ENCODE measurements around the gene CALD1. TPM values are rescaled to one million over a fixed set of nuclear protein-coding genes. Genes with fewer than 3 reads are reported as not detected.

Gene CALD1
- total RNA-seq, 1 donor from 2014 or later = 352 TPM

GRCh38 chr7:134820295-134820694, 40.9 kb downstream of the CALD1 start:
- Histone ChIP-seq H3K9me3 (no peaks in the 10 kb centered on the region), H3K27me3 (no peaks in the 10 kb centered on the region), H3K36me3 (peaks cover 0 to 8% of the 10 kb centered on the region in 2 donors), H3K4me3 (no peak overlapping the region), H3K4me1 (peaks cover 0 to 53% of the 10 kb centered on the region in 2 donors), H3K27ac (peak overlapping the region; percentile 73 to 76)
- no peak for DNase-seq (ENCODE audit: low spot score in 2 of 2)
- TF ChIP-seq CTCF (IDR thresholded peaks at IDR 0.05) = no peak
- intact Hi-C loops (cut with DNase I) = no loop called here

GRCh38 chr7:134820778-134821177, 41.3 kb downstream of the CALD1 start:
- H3K27ac ChIP-seq = peak overlapping the region; percentile 73 to 76
- H3K36me3 ChIP-seq = peaks cover 0 to 8% of the 10 kb centered on the region in 2 donors
- H3K9me3 ChIP-seq = no peaks in the 10 kb centered on the region
- TF ChIP-seq CTCF (IDR thresholded peaks at IDR 0.05) = no peak
- DNase-seq (ENCODE audit: low spot score in 2 of 2) = no peak
- H3K4me1 ChIP-seq = peaks cover 0 to 52% of the 10 kb centered on the region in 2 donors
- intact Hi-C loops (cut with DNase I) = no loop called here
- H3K4me3 ChIP-seq = no peak overlapping the region
- H3K27me3 ChIP-seq = no peaks in the 10 kb centered on the region

- Histone ChIP-seq H3K4me3 (no peak overlapping the region), H3K4me1 (peaks cover 0 to 55% of the 10 kb centered on the region in 2 donors), H3K9me3 (no peaks in the 10 kb centered on the region), H3K36me3 (peaks cover 0 to 8% of the 10 kb centered on the region in 2 donors), H3K27me3 (no peaks in the 10 kb centered on the region), H3K27ac (peak overlapping the region; percentile 89)
- DNase-seq (ENCODE audit: low spot score in 2 of 2) = no peak
- TF ChIP-seq CTCF (IDR thresholded peaks at IDR 0.05) = no peak
- intact Hi-C loops (cut with DNase I) = no loop called here
These were observed 44.0 kb downstream of the CALD1 start for GRCh38 chr7:134823400-134823799.

- Histone ChIP-seq H3K27ac (peak overlapping the region; percentile 89), H3K4me1 (peaks cover 0 to 68% of the 10 kb centered on the region in 2 donors), H3K4me3 (peak overlapping the region in 1 of 2 donors; percentile 14), H3K36me3 (no peaks in the 10 kb centered on the region), H3K27me3 (no peaks in the 10 kb centered on the region), H3K9me3 (no peaks in the 10 kb centered on the region)
- TF ChIP-seq CTCF (IDR thresholded peaks at IDR 0.05) = no peak
- DNase-seq (ENCODE audit: low spot score in 2 of 2) = no peak
- intact Hi-C loops (cut with DNase I) = loop anchor here (5.0 kb wide), 1 partner anchor 133 kb away; no protein-coding TSS in a partner anchor
These were observed 46.2 kb downstream of the CALD1 start for GRCh38 chr7:134825666-134826065.

GRCh38 chr7:134826105-134826504, 46.7 kb downstream of the CALD1 start:
- Histone ChIP-seq H3K4me1 (peaks cover under 1 to 68% of the 10 kb centered on the region in 2 donors), H3K9me3 (no peaks in the 10 kb centered on the region), H3K27me3 (no peaks in the 10 kb centered on the region), H3K4me3 (peak overlapping the region in 1 of 2 donors; percentile 14), H3K36me3 (no peaks in the 10 kb centered on the region), H3K27ac (peak overlapping the region; percentile 89)
- no peak for TF ChIP-seq CTCF (IDR thresholded peaks at IDR 0.05)
- no peak for DNase-seq (ENCODE audit: low spot score in 2 of 2)
- intact Hi-C loops (cut with DNase I) = loop anchor here (5.0 kb wide), 1 partner anchor 134 kb away; no protein-coding TSS in a partner anchor

GRCh38 chr7:134827436-134827835, 48.0 kb downstream of the CALD1 start:
- no peak for TF ChIP-seq CTCF (IDR thresholded peaks at IDR 0.05)
- Histone ChIP-seq H3K27me3 (no peaks in the 10 kb centered on the region), H3K27ac (peak overlapping the region; percentile 89), H3K4me1 (peaks cover 10 to 76% of the 10 kb centered on the region in 2 donors), H3K4me3 (peak overlapping the region; percentile 14 to 22), H3K9me3 (no peaks in the 10 kb centered on the region), H3K36me3 (no peaks in the 10 kb centered on the region)
- intact Hi-C loops (cut with DNase I) = loop anchor here (5.0 kb wide), 1 partner anchor 135 kb away; no protein-coding TSS in a partner anchor
- no peak for DNase-seq (ENCODE audit: low spot score in 2 of 2)
